GM10248 (cell line): Measurements from ENCODE around the gene SOCS3.

Experiments
- CTCF ChIA-PET: fragments of 300-600 bp; sonication (Branson Sonifier 250); formaldehyde crosslinking; extraction: SDS; loops from one replicate; lab custom pipeline; 2021; ENCODE audit warnings: antibody characterized with exemption; lab: Yijun Ruan, JAX
- POLR2A ChIA-PET: fragments of 350-650 bp; sonication (Branson Sonifier 250); formaldehyde crosslinking; extraction: SDS; loops from one replicate; lab custom pipeline; 2020; ENCODE audit warnings: antibody characterized with exemption; lab: Yijun Ruan, JAX
- DNase-seq: peaks from one replicate; pipeline ENCODE4 v3.0.0; 2012; ENCODE audit errors: extremely low spot score
- CTCF ChIP-seq: IDR thresholded peaks from 2 replicates; pipeline ENCODE4 v1.5.1; 2012; ENCODE audit warnings: mild to moderate bottlenecking, low read depth; ENCODE audit errors: extremely low read depth, missing control alignments, control extremely low read depth

Gene SOCS3

GRCh38 chr17:78384479-78385175 is 24.8 kb upstream of the SOCS3 start:
- no peak for TF ChIP-seq CTCF
- ChIA-PET POLR2A (interaction anchor here (1.3 kb wide), 1 partner anchor 25 kb away, joined by 5 read pairs; the partner anchor contains the start of gene SOCS3), CTCF (interaction anchor here (0.9 kb wide), 1 partner anchor 12 kb away, joined by 3 read pairs; no protein-coding TSS in a partner anchor)

GRCh38 chr17:78383725-78384471 is 24.0 kb upstream of the SOCS3 start:
- ChIA-PET POLR2A (interaction anchor here (1.3 kb wide), 1 partner anchor 24 kb away, joined by 5 read pairs; the partner anchor contains the start of gene SOCS3), CTCF (interaction anchor here (0.9 to 4.9 kb wide), 3 partner anchors 12 to 39 kb away, joined by 3 to 47 read pairs (median 3); no protein-coding TSS in a partner anchor)
- TF ChIP-seq CTCF, result no peak
- DNase-seq, result peak; percentile 59

More at GRCh38 chr17:78384479-78385175, 24.8 kb upstream of the SOCS3 start:
- no peak for DNase-seq

- no peak for DNase-seq
- TF ChIP-seq CTCF, result no peak
- CTCF ChIA-PET, result interaction anchor here (0.8 to 4.9 kb wide), 9 partner anchors 9 to 244 kb away, joined by 3 to 47 read pairs (median 4); no protein-coding TSS in a partner anchor
- POLR2A ChIA-PET, result interaction anchor here (0.6 to 2.0 kb wide), 2 partner anchors 22 to 1751 kb away, joined by 6 to 11 read pairs; partner anchors contain the start of gene SOCS3
Observed at GRCh38 chr17:78381601-78382232, 21.8 kb upstream of the SOCS3 start.

- DNase-seq, result no peak
- ChIA-PET POLR2A (no interaction called here), CTCF (interaction anchor here (4.9 kb wide), 1 partner anchor 17 kb away, joined by 47 read pairs; no protein-coding TSS in a partner anchor)
- TF ChIP-seq CTCF, result no peak
Observed at GRCh38 chr17:78380370-78380769, 20.5 kb upstream of the SOCS3 start.

GRCh38 chr17:78379131-78379491 is 19.2 kb upstream of the SOCS3 start:
- no peak for TF ChIP-seq CTCF
- ChIA-PET CTCF (interaction anchor here (0.9 to 4.9 kb wide), 4 partner anchors 13 to 62 kb away, joined by 3 to 47 read pairs (median 4); no protein-coding TSS in a partner anchor), POLR2A (interaction anchor here (0.6 kb wide), 1 partner anchor 19 kb away, joined by 6 read pairs; the partner anchor contains the start of gene SOCS3)
- no peak for DNase-seq
